IPS-20b (cell line): ENCODE measurements around the gene CALML6.
A peak's percentile ranks its signal among the peaks of the same experiment; 100 is the strongest.

Experiments used
- H3K27ac ChIP-seq: one replicate; pipeline ENCODE4 v1.5.1; 2013; ENCODE audit warnings: low read length
- H3K27me3 ChIP-seq: 2 replicates; pipeline ENCODE4 v1.6.1; 2013; ENCODE audit warnings: mild to moderate bottlenecking, low read length, inconsistent platforms; ENCODE audit not compliant: insufficient read depth
- H3K36me3 ChIP-seq: 2 replicates; pipeline ENCODE4 v1.6.1; 2013; ENCODE audit warnings: low read depth, mild to moderate bottlenecking, inconsistent platforms, low read length, moderate library complexity; ENCODE audit not compliant: insufficient read depth
- H3K4me1 ChIP-seq: 2 replicates; pipeline ENCODE4 v1.6.1; 2013; ENCODE audit warnings: mild to moderate bottlenecking, control low read depth, inconsistent platforms, low read length, moderate library complexity; ENCODE audit not compliant: insufficient read depth
- H3K4me3 ChIP-seq: 2 replicates; pipeline ENCODE4 v1.5.1; 2013; ENCODE audit warnings: mild to moderate bottlenecking, low read length, inconsistent platforms
- H3K9ac ChIP-seq: 2 replicates; pipeline ENCODE4 v1.6.1; 2013; ENCODE audit warnings: low read depth, mild to moderate bottlenecking, inconsistent platforms, low read length, moderate library complexity
- H3K9me3 ChIP-seq: 2 replicates; pipeline ENCODE4 v1.6.1; 2013; ENCODE audit warnings: mild to moderate bottlenecking, low read depth, low read length, inconsistent platforms; ENCODE audit not compliant: insufficient read depth

The CALML6 gene

DNA sequence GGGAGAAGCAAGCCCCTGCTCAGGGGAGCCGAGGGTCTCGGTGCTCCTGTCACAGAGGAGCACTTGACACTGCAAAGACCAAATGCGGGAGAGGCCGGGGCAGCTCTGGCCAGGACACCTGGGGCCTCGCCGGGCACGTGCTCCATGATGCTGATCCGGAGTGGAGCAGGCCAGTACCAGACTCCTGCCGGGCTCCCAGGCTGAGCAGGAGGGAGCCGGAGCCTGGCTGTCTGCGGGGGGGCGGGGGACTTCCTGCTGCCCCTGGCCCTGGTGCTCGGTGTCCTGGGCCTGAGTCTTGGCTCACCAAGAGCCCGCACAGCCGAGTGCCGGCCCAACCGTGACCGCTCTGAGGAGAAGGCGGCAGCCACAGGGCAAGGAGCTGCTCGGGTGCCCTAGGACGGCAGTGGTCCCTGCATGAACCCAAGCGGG, 42.5 kb downstream of the CALML6 start:
- peaks cover 13% of the 10 kb centered on the region for H3K27me3 ChIP-seq
- H3K4me3 ChIP-seq = no peak overlapping the region
- no peak overlapping the region for H3K9ac ChIP-seq
- no peaks in the 10 kb centered on the region for H3K36me3 ChIP-seq
- H3K9me3 ChIP-seq = no peaks in the 10 kb centered on the region
- H3K4me1 ChIP-seq = peaks cover 11% of the 10 kb centered on the region; the same call in 1 of the 2 replicates
- no peak overlapping the region for H3K27ac ChIP-seq

- peaks cover 11% of the 10 kb centered on the region; the same call in 1 of the 2 replicates for H3K4me1 ChIP-seq
- H3K4me3 ChIP-seq = no peak overlapping the region
- H3K27ac ChIP-seq = no peak overlapping the region
- no peaks in the 10 kb centered on the region for H3K9me3 ChIP-seq
- no peaks in the 10 kb centered on the region for H3K36me3 ChIP-seq
- H3K9ac ChIP-seq = no peak overlapping the region
- peaks cover 13% of the 10 kb centered on the region for H3K27me3 ChIP-seq
These were observed 43.0 kb downstream of the CALML6 start for GRCh38 chr1:1958071-1958541.

GRCh38 chr1:1959459-1959839, 44.4 kb downstream of the CALML6 start:
- Histone ChIP-seq H3K4me1 (peaks cover 11% of the 10 kb centered on the region; the same call in 1 of the 2 replicates), H3K27ac (no peak overlapping the region), H3K27me3 (peaks cover 13% of the 10 kb centered on the region), H3K4me3 (peak overlapping the region; percentile 42; the same call in 1 of the 2 replicates), H3K9me3 (no peaks in the 10 kb centered on the region), H3K36me3 (no peaks in the 10 kb centered on the region), H3K9ac (no peak overlapping the region)

DNA sequence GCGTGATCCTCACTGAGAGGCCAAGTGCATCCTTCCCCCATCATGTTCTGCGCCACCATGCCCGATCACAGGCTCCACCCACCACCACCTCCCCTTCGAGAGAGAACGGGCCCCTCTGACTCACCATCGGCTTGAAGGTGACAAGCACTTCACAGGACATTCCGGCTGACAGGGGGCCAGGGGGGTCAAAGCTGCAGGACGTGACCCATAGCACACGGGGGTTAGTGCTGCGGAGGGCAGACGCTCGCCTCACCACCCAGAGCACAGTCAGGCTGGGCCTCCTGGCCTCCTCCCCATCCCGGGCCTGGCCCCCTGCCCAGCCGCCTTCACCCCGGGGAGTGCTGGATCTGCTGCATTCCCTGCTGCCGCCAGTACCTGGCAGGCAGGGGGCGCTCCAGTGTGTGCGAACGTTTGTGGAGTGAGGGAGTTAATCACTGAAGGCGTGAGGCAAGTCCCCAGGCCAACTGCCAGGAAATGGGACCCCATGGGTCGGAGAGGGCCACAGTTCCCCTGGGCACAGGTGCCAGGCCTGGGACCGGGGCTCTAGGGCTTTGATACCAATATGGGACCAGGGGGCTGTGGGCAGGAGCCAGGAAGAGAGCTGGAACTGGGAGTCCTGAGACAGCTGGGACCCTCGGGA, 44.9 kb downstream of the CALML6 start:
- no peak overlapping the region for H3K27ac ChIP-seq
- peaks cover 11% of the 10 kb centered on the region; the same call in 1 of the 2 replicates for H3K4me1 ChIP-seq
- H3K9me3 ChIP-seq = no peaks in the 10 kb centered on the region
- H3K27me3 ChIP-seq = peaks cover 13% of the 10 kb centered on the region
- no peaks in the 10 kb centered on the region for H3K36me3 ChIP-seq
- peak overlapping the region; percentile 42; the same call in 1 of the 2 replicates for H3K4me3 ChIP-seq
- H3K9ac ChIP-seq = no peak overlapping the region

DNA sequence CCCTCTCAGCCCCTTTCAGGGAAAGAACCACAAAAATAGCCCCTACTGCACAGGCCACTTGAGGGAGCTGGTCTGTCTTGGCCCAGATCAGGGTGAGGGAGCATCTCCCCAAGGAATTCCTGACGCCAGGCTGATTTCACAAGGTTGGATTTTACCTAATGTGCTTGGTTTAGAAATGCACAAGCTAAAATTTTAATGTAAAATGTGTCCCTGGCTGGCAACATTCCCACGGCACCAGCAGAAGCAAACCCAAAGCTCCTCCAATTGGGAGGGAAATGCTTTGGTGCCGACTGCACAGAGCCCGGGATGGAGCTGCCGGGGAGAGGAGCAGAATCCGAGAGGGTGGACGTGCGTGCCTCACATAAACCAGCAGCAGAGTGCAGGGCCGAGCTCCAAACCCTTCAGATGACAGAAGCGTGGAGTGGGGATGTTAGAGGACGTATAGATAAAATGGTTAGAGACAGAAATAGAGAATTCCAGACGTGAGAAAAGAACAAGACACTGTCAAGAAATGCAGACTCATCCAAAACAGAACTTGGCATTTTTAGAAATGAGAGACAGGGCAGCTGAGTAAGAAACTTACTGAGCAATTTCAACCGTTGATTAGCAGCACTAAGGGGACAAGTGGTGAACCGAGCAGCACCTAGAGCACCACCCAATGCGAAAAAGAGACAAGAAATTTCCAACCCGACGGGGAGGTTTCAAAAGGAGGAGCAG, 45.6 kb downstream of the CALML6 start:
- Histone ChIP-seq H3K9ac (no peak overlapping the region), H3K27ac (no peak overlapping the region), H3K4me1 (peaks cover 11% of the 10 kb centered on the region; the same call in 1 of the 2 replicates), H3K27me3 (peaks cover 13% of the 10 kb centered on the region), H3K9me3 (no peaks in the 10 kb centered on the region), H3K36me3 (no peaks in the 10 kb centered on the region), H3K4me3 (no peak overlapping the region)

DNA sequence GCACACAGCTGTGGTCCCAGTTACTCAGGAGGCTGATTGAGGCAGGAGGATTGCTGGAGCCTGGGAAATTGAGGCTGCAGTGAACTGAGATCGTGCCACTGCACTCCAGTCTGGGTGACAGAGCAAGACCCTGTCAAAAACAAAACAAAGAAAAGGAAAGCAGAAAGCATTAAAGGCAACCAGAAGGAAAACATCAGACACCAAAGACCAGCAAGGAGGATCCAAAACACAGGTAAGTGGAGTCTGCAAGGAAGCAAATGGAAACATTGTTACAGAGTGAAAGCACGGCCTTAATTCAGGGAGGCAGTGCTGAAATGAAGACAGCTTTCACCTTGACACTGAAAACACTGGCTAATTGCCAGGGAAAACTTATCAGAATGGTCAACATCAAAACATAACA, 47.7 kb downstream of the CALML6 start:
- no peaks in the 10 kb centered on the region for H3K36me3 ChIP-seq
- H3K4me3 ChIP-seq = no peak overlapping the region
- H3K9ac ChIP-seq = no peak overlapping the region
- peaks cover 11% of the 10 kb centered on the region; the same call in 1 of the 2 replicates for H3K4me1 ChIP-seq
- no peaks in the 10 kb centered on the region for H3K9me3 ChIP-seq
- no peak overlapping the region for H3K27ac ChIP-seq
- peaks cover 13% of the 10 kb centered on the region for H3K27me3 ChIP-seq

GRCh38 chr1:1963570-1963969, 48.5 kb downstream of the CALML6 start:
- H3K9ac ChIP-seq = no peak overlapping the region
- no peak overlapping the region for H3K27ac ChIP-seq
- no peaks in the 10 kb centered on the region for H3K9me3 ChIP-seq
- H3K4me3 ChIP-seq = no peak overlapping the region
- peaks cover 11% of the 10 kb centered on the region; the same call in 1 of the 2 replicates for H3K4me1 ChIP-seq
- H3K36me3 ChIP-seq = no peaks in the 10 kb centered on the region
- peaks cover 13% of the 10 kb centered on the region for H3K27me3 ChIP-seq

- Histone ChIP-seq H3K36me3 (no peaks in the 10 kb centered on the region), H3K9me3 (no peaks in the 10 kb centered on the region), H3K27me3 (peaks cover 13% of the 10 kb centered on the region), H3K27ac (no peak overlapping the region), H3K4me3 (no peak overlapping the region), H3K9ac (no peak overlapping the region), H3K4me1 (peaks cover 11% of the 10 kb centered on the region; the same call in 1 of the 2 replicates)
These were observed 49.8 kb downstream of the CALML6 start for GRCh38 chr1:1964811-1965210.

- H3K36me3 ChIP-seq = no peaks in the 10 kb centered on the region
- H3K4me1 ChIP-seq = peaks cover 9% of the 10 kb centered on the region; the same call in 1 of the 2 replicates
- H3K9me3 ChIP-seq = no peaks in the 10 kb centered on the region
- no peak overlapping the region for H3K4me3 ChIP-seq
- peaks cover 11% of the 10 kb centered on the region for H3K27me3 ChIP-seq
- H3K9ac ChIP-seq = no peak overlapping the region
- H3K27ac ChIP-seq = no peak overlapping the region
These were observed 50.5 kb downstream of the CALML6 start for GRCh38 chr1:1965546-1965945.

GRCh38 chr1:1966071-1966740, 51.1 kb downstream of the CALML6 start:
- H3K4me3 ChIP-seq = no peak overlapping the region
- H3K36me3 ChIP-seq = no peaks in the 10 kb centered on the region
- H3K4me1 ChIP-seq = peaks cover 4% of the 10 kb centered on the region; the same call in 1 of the 2 replicates
- H3K27ac ChIP-seq = no peak overlapping the region
- no peak overlapping the region for H3K9ac ChIP-seq
- H3K27me3 ChIP-seq = peaks cover 5% of the 10 kb centered on the region
- no peaks in the 10 kb centered on the region for H3K9me3 ChIP-seq
